Suprapubic skin (tissue), 4 donors: ENCODE measurements around the gene FYTTD1.

Experiments used
- CTCF ChIP-seq, 2 donors: fragments of 200-600 bp in 1 of 2; fragments of 450-650 bp in 1 of 2; sonication (generic) in 1 of 2; IDR thresholded peaks; one replicate each; pipeline ENCODE4 v1.5.1; 2016 to 2019; ENCODE audit warnings: antibody characterized with exemption in 2 of 2, mild to moderate bottlenecking in 1 of 2, moderate library complexity in 1 of 2
- POLR2A ChIP-seq, 2 donors: fragments of 450-650 bp; IDR thresholded peaks; one replicate each; pipeline ENCODE4 v1.6.1; 2017; ENCODE audit warnings: antibody characterized with exemption in 2 of 2, mild to moderate bottlenecking in 2 of 2, moderate library complexity in 2 of 2
- POLR2AphosphoS5 ChIP-seq, 3 donors: sonication (generic); formaldehyde crosslinking; IDR thresholded peaks; one replicate each; pipeline ENCODE4 v1.6.1; 2017; ENCODE audit warnings: antibody characterized with exemption in 3 of 3

DNA sequence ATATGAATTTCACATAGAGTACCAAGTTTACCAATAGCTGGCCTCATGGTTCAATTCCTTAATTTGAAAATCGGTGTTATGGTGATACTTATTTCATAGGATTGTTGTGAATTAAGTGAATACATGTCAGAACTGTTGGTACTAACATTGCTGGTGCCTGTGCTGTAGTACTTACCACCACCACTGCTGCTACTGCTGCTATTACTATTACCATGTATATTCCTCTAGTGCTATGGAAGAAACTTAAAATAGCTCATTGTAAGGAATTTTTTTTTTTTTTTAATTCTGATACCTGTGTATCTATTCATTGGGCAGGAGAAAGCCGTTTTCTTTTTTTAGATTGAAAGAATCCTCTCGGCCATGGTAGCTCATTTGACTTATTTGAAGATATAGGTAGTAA, 3.6 kb downstream of the FYTTD1 start:
- TF ChIP-seq POLR2A (IDR thresholded peaks at IDR 0.05), result no peak
- TF ChIP-seq CTCF (IDR thresholded peaks at IDR 0.05), result peak in 1 of 2 donors; percentile 14
- no peak for TF ChIP-seq POLR2AphosphoS5 (IDR thresholded peaks at IDR 0.05)
